ENCODE measurements around the gene EDARADD. TPM values are rescaled to one million over a fixed set of nuclear protein-coding genes. Genes with fewer than 3 reads are reported as not detected.

EDARADD gene
- total and polyA plus RNA-seq, 2 of the 8 experiments (the other 6 are each of a cell fraction or from before 2014, with no cell fraction given) = 3.4 to 6.1 TPM

DNA sequence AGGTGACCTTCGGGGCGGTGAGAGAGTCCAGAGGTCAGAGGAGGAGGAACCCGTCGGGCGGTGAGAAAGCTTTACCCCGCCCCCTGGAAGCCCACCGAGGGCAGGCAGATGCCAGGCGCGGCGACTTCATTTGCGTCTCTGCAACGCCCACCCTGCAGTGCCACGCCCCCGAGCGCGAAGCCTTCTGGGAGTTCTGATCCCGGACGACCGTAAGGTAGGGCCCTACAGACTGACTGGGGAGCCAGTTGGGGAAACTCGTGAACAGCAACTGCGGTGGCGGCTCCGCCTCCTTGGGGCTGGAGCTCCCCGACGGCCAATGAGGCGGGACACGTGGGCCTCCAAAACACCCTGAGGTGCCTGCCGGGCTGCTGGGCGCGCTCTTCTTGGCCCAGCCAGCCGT is 46.0 kb upstream of the EDARADD start (continued):
- TF ChIP-seq CBX8 (IDR thresholded peaks at IDR 0.05; ENCODE audit: borderline replicate concordance, low read depth, low read length) (no peak), BCL11A (IDR thresholded peaks at IDR 0.05; ENCODE audit: low read depth in 2 of 2, low read length in 2 of 2) (no peak), ZNF274 (IDR thresholded peaks at IDR 0.05; ENCODE audit: borderline replicate concordance, extremely low read depth, low read length) (no peak), KDM5A (IDR thresholded peaks at IDR 0.05; ENCODE audit: low read length) (no peak)
